Measurements from ENCODE around the gene GPC5. TPM values are rescaled to one million over a fixed set of nuclear protein-coding genes. Genes with fewer than 3 reads are reported as not detected.

GPC5 gene
- total RNA-seq, 1 donor from 2014 or later: 0.17 TPM

DNA sequence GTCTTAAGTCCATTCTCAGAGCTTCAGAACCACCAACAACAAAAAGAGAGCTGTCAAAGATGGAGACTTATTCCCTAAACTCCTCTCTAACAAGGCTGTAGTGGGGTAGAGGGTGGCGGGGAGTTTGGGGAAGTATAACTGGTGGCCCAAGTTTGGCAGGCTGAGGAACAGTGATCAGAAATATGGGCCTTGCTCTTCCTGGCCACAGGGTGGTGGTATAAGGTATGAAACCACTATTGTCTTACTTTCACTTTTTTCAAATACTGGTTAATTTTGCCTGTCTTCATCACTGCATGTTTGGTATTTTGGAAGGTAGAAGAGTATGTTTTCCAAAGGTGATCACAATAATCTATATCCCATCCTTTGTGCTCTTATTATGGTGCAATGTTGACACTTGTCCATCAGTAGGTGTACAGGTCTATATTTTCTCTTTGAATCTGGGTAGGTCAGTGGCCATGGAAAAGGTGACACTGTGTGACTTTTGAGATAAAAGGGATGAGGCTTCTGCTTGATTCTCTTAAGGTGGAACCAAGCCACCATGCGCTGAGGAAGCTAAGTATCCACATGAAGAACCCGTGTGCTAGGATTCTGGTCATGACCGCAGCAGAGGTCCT is 23.2 kb upstream of the GPC5 start:
- Histone ChIP-seq H3K36me3 (ENCODE audit: control insufficient read depth, insufficient read depth, low read length) (no peaks in the 10 kb centered on the region), H3K4me3 (ENCODE audit: low read depth, low read length) (no peak overlapping the region), H3K27me3 (ENCODE audit: control insufficient read depth, insufficient read depth, low read length) (no peaks in the 10 kb centered on the region)
- DNase-seq (ENCODE audit: low read depth): no peak
- peak; percentile 62 for TF ChIP-seq CTCF (IDR thresholded peaks at IDR 0.05; ENCODE audit: insufficient read depth, low read length, poor library complexity, severe bottlenecking)

GRCh38 chr13:91381371-91381770 is 17.1 kb upstream of the GPC5 start:
- Histone ChIP-seq H3K36me3 (ENCODE audit: control insufficient read depth, insufficient read depth, low read length) (no peaks in the 10 kb centered on the region), H3K4me3 (ENCODE audit: low read depth, low read length) (no peak overlapping the region), H3K27me3 (ENCODE audit: control insufficient read depth, insufficient read depth, low read length) (no peaks in the 10 kb centered on the region)
- peak; percentile 43 for TF ChIP-seq CTCF (IDR thresholded peaks at IDR 0.05; ENCODE audit: insufficient read depth, low read length, poor library complexity, severe bottlenecking)
- no peak for DNase-seq (ENCODE audit: low read depth)

- H3K27me3 ChIP-seq (ENCODE audit: control insufficient read depth, insufficient read depth, low read length): no peaks in the 10 kb centered on the region
- DNase-seq (ENCODE audit: low read depth): no peak
- no peak for TF ChIP-seq CTCF (IDR thresholded peaks at IDR 0.05; ENCODE audit: insufficient read depth, low read length, poor library complexity, severe bottlenecking)
- no peaks in the 10 kb centered on the region for H3K36me3 ChIP-seq (ENCODE audit: control insufficient read depth, insufficient read depth, low read length)
- no peak overlapping the region for H3K4me3 ChIP-seq (ENCODE audit: low read depth, low read length)
These were observed 14.6 kb upstream of the GPC5 start for GRCh38 chr13:91383836-91384235.

- H3K36me3 ChIP-seq (ENCODE audit: control insufficient read depth, insufficient read depth, low read length): no peaks in the 10 kb centered on the region
- DNase-seq (ENCODE audit: low read depth): no peak
- TF ChIP-seq CTCF (IDR thresholded peaks at IDR 0.05; ENCODE audit: insufficient read depth, low read length, poor library complexity, severe bottlenecking): no peak
- H3K4me3 ChIP-seq (ENCODE audit: low read depth, low read length): no peak overlapping the region
- H3K27me3 ChIP-seq (ENCODE audit: control insufficient read depth, insufficient read depth, low read length): no peaks in the 10 kb centered on the region
These were observed 13.5 kb upstream of the GPC5 start for GRCh38 chr13:91384896-91385295.

DNA sequence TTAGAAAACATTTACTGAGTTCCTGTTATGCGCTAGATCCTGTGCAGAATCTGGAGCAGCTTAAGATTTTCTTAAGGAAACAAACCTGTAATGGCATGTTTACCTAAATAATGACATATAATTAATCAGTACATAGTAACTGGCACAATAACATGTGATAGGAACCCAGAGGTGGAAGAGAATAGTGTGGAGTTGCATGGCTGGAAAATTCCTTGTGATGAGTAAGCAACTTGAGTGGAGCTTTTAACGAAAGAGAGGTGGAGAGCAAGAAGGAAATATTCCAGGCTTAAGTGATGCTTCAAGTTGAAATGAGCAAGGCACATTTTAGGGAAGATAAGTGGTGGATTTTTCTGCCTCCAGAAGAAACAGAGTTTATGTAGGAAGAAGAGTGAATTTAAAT is 9.2 kb upstream of the GPC5 start:
- DNase-seq (ENCODE audit: low read depth): no peak
- TF ChIP-seq CTCF (IDR thresholded peaks at IDR 0.05; ENCODE audit: insufficient read depth, low read length, poor library complexity, severe bottlenecking): no peak
- Histone ChIP-seq H3K27me3 (ENCODE audit: control insufficient read depth, insufficient read depth, low read length) (no peaks in the 10 kb centered on the region), H3K4me3 (ENCODE audit: low read depth, low read length) (no peak overlapping the region), H3K36me3 (ENCODE audit: control insufficient read depth, insufficient read depth, low read length) (no peaks in the 10 kb centered on the region)

DNA sequence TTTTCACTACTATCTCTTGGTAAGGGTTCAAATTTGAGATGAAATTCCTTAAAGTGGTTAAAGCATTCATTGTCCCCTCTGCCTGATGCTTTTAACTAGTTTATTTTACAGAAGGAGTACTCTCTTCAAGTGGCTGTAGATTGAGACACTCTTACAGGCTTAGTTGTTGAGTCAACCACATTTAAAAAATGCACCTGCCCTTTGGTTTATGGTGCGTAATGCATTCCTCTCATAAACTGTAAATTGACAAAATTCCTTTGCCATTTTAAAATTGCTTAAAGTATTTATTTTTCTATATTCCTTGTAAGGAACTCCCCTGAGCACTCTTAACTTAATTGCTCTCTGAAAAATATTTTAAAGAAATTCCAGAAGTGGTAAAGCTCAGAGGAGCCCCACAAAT is 826 bp upstream of the GPC5 start:
- Histone ChIP-seq H3K36me3 (ENCODE audit: control insufficient read depth, insufficient read depth, low read length) (no peaks in the 10 kb centered on the region), H3K4me3 (ENCODE audit: low read depth, low read length) (no peak overlapping the region), H3K27me3 (ENCODE audit: control insufficient read depth, insufficient read depth, low read length) (peaks cover 14% of the 10 kb centered on the region)
- TF ChIP-seq CTCF (IDR thresholded peaks at IDR 0.05; ENCODE audit: insufficient read depth, low read length, poor library complexity, severe bottlenecking): no peak
- no peak for DNase-seq (ENCODE audit: low read depth)
